Mammary epithelial cell (primary cell): Measurements from ENCODE around the gene HMGCLL1.

Experiments
- EZH2 ChIP-seq: IDR thresholded peaks from 2 replicates; pipeline ENCODE4 v1.6.1; 2012; ENCODE audit warnings: low read length, inconsistent platforms, borderline replicate concordance
- TF ChIP-seq, protein P1 (sequence below), 2 donors: IDR thresholded peaks in 1 of 2; conservative IDR thresholded peaks in 1 of 2; 2 replicates each; pipeline ENCODE4 v1.5.1; 2011 to 2012; ENCODE audit warnings: inconsistent platforms in 2 of 2, low read length in 2 of 2, mild to moderate bottlenecking in 2 of 2, control low read depth in 1 of 2, low read depth in 1 of 2; ENCODE audit not compliant: insufficient read depth in 1 of 2; ENCODE audit errors: extremely low read depth in 1 of 2

- TF ChIP-seq, protein P1, sequence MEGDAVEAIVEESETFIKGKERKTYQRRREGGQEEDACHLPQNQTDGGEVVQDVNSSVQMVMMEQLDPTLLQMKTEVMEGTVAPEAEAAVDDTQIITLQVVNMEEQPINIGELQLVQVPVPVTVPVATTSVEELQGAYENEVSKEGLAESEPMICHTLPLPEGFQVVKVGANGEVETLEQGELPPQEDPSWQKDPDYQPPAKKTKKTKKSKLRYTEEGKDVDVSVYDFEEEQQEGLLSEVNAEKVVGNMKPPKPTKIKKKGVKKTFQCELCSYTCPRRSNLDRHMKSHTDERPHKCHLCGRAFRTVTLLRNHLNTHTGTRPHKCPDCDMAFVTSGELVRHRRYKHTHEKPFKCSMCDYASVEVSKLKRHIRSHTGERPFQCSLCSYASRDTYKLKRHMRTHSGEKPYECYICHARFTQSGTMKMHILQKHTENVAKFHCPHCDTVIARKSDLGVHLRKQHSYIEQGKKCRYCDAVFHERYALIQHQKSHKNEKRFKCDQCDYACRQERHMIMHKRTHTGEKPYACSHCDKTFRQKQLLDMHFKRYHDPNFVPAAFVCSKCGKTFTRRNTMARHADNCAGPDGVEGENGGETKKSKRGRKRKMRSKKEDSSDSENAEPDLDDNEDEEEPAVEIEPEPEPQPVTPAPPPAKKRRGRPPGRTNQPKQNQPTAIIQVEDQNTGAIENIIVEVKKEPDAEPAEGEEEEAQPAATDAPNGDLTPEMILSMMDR (conservative IDR thresholded peaks at IDR 0.05 in 1 of 2, IDR thresholded peaks at IDR 0.05 in 1 of 2; ENCODE audit: extremely low read depth in 1 of 2, insufficient read depth in 1 of 2, low read depth in 1 of 2, low read length in 2 of 2): no peak
- no peak for TF ChIP-seq EZH2
Observed at GRCh38 chr6:55397986-55398385, 181.0 kb downstream of the HMGCLL1 start.
